Measurements from ENCODE around the gene OR6T1.

DNA sequence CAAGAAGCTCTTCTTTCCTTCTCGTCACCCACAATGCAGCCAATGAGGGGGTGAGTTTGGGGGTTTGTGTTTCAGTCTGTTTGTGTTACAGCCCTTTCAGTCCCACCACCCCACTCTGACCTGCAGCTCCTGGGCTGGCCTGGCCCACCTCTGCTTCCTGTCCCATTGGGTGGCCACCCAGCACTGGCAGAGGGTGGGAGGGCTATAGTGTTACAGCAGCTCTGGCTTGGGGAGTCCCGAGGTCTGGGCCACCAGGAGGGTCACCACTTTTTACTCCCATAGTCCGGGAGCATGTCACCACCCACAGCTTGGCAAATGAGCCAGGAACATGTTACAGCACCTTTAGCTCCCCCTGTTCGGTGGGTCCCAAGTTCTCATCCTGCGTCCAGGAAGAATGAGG, 35.7 kb upstream of the OR6T1 start:
- TF ChIP-seq, protein P1, sequence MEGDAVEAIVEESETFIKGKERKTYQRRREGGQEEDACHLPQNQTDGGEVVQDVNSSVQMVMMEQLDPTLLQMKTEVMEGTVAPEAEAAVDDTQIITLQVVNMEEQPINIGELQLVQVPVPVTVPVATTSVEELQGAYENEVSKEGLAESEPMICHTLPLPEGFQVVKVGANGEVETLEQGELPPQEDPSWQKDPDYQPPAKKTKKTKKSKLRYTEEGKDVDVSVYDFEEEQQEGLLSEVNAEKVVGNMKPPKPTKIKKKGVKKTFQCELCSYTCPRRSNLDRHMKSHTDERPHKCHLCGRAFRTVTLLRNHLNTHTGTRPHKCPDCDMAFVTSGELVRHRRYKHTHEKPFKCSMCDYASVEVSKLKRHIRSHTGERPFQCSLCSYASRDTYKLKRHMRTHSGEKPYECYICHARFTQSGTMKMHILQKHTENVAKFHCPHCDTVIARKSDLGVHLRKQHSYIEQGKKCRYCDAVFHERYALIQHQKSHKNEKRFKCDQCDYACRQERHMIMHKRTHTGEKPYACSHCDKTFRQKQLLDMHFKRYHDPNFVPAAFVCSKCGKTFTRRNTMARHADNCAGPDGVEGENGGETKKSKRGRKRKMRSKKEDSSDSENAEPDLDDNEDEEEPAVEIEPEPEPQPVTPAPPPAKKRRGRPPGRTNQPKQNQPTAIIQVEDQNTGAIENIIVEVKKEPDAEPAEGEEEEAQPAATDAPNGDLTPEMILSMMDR (IDR thresholded peaks at IDR 0.05) = no peak
- no peak for TF ChIP-seq EZH2 (IDR thresholded peaks at IDR 0.05)
- no peak for TF ChIP-seq EZH2phosphoT487 (IDR thresholded peaks at IDR 0.05)

Data from neural progenitor cell (in vitro differentiated cells).